Smooth muscle cell (in vitro differentiated cells): ENCODE results near the gene THSD4. TPM values are rescaled to one million over a fixed set of nuclear protein-coding genes. Genes with fewer than 3 reads are reported as not detected.

Source experiments
- DNase-seq: peaks from one replicate; lab custom pipeline; 2025; ENCODE audit not compliant: unreplicated experiment; lab: John Stamatoyannopoulos, UW
- H2AFZ ChIP-seq: fragments of 200-600 bp; sonication (generic); 2 replicates; pipeline ENCODE4 v1.6.0; 2016; ENCODE audit warnings: antibody characterized with exemption, low read depth, mild to moderate bottlenecking
- H3F3A ChIP-seq: fragments of 200-600 bp; sonication (generic); 2 replicates; pipeline ENCODE4 v1.6.0; 2017; ENCODE audit warnings: antibody characterized with exemption, low read depth
- H3K27ac ChIP-seq: fragments of 200-600 bp; sonication (generic); 2 replicates; pipeline ENCODE4 v1.5.1; 2016; ENCODE audit warnings: low read depth, mild to moderate bottlenecking
- H3K27me3 ChIP-seq: fragments of 200-600 bp; sonication (generic); 2 replicates; pipeline ENCODE4 v1.6.1; 2016; ENCODE audit warnings: low read depth, mild to moderate bottlenecking
- H3K36me3 ChIP-seq: fragments of 200-600 bp; sonication (generic); 2 replicates; pipeline ENCODE4 v1.5.1; 2016; ENCODE audit warnings: low read depth
- H3K4me1 ChIP-seq: fragments of 200-600 bp; sonication (generic); 2 replicates; pipeline ENCODE4 v1.5.1; 2016; ENCODE audit warnings: low read depth
- H3K4me2 ChIP-seq: fragments of 200-600 bp; sonication (generic); 2 replicates; pipeline ENCODE4 v1.6.0; 2016; ENCODE audit warnings: mild to moderate bottlenecking
- H3K4me3 ChIP-seq: fragments of 200-600 bp; sonication (generic); 2 replicates; pipeline ENCODE4 v1.5.1; 2016; ENCODE audit warnings: mild to moderate bottlenecking
- H3K79me2 ChIP-seq: fragments of 200-600 bp; sonication (generic); 2 replicates; pipeline ENCODE4 v1.6.0; 2016; ENCODE audit warnings: low read depth, mild to moderate bottlenecking
- H3K9ac ChIP-seq: fragments of 200-600 bp; sonication (generic); 2 replicates; pipeline ENCODE4 v1.6.0; 2016; ENCODE audit warnings: low read depth
- H3K9me3 ChIP-seq: fragments of 200-600 bp; sonication (generic); replicated peaks from 2 replicates; pipeline ENCODE4 v1.5.1; 2016; ENCODE audit warnings: low read depth
- H4K20me1 ChIP-seq: fragments of 200-600 bp; sonication (generic); 2 replicates; pipeline ENCODE4 v1.6.0; 2016; ENCODE audit warnings: low read depth
- CTCF ChIP-seq: fragments of 200-600 bp; sonication (generic); IDR thresholded peaks from 2 replicates; pipeline ENCODE4 v1.5.1; 2017; ENCODE audit warnings: borderline replicate concordance, mild to moderate bottlenecking, antibody characterized with exemption; ENCODE audit not compliant: insufficient read depth, poor library complexity, severe bottlenecking
- WGBS: methylation state at CpG from one replicate; pipeline ENCODE4 v1.1.7; 2016; ENCODE audit warnings: low lambda C conversion rate; 5-methylcytosine and 5-hydroxymethylcytosine counted together
- polyA plus RNA-seq: library from polyadenylated mRNA; unstranded; fragments of >200 nt; fragmentation: Nextera tagmentation; extraction: Ambion mirVana; gene quantifications from 2 replicates; pipeline ENCODE4 v1.2.1, GENCODE V29; 2016
- total RNA-seq: library from RNA; depleted of rRNA; stranded (reverse); fragments of >200 nt; gene quantifications from 2 replicates; pipeline ENCODE4 v1.2.3, GENCODE V29; 2014

The THSD4 gene
- total and polyA plus RNA-seq, 2 experiments from 2014 or later, result 2.5 to 4.1 TPM

- 87% methylated on average over 4 of the region's 4 CpGs for WGBS
- no peaks in the 10 kb centered on the region for H3K79me2 ChIP-seq
- no peaks in the 10 kb centered on the region for H3K4me1 ChIP-seq
- no peak overlapping the region for H2AFZ ChIP-seq
- H4K20me1 ChIP-seq, result no peaks in the 10 kb centered on the region
- H3K9ac ChIP-seq, result no peak overlapping the region
- peaks cover 3% of the 10 kb centered on the region for H3K27me3 ChIP-seq
- H3K4me3 ChIP-seq, result no peak overlapping the region
- no peak overlapping the region for H3K27ac ChIP-seq
- no peaks in the 10 kb centered on the region for H3K36me3 ChIP-seq
- no peaks in the 10 kb centered on the region for H3K9me3 ChIP-seq
- TF ChIP-seq CTCF, result no peak
- no peaks in the 10 kb centered on the region for H3F3A ChIP-seq
- DNase-seq, result no peak
- H3K4me2 ChIP-seq, result no peak overlapping the region
Measured at GRCh38 chr15:71734709-71735384, 619.6 kb downstream of the THSD4 start.

- no peak overlapping the region for H2AFZ ChIP-seq
- no peak overlapping the region for H3K9ac ChIP-seq
- H4K20me1 ChIP-seq, result no peaks in the 10 kb centered on the region
- no peak overlapping the region for H3K27ac ChIP-seq
- H3K9me3 ChIP-seq, result no peaks in the 10 kb centered on the region
- H3K4me2 ChIP-seq, result no peak overlapping the region
- H3K36me3 ChIP-seq, result no peaks in the 10 kb centered on the region
- H3K79me2 ChIP-seq, result no peaks in the 10 kb centered on the region
- H3K27me3 ChIP-seq, result peaks cover 3% of the 10 kb centered on the region
- no peaks in the 10 kb centered on the region for H3K4me1 ChIP-seq
- no peak for TF ChIP-seq CTCF
- DNase-seq, result no peak
- H3K4me3 ChIP-seq, result no peak overlapping the region
- H3F3A ChIP-seq, result no peaks in the 10 kb centered on the region
- 95% methylated on average over 2 of the region's 2 CpGs for WGBS
Measured at GRCh38 chr15:71735385-71735757, 620.1 kb downstream of the THSD4 start.

GRCh38 chr15:71736286-71736947 is 621.1 kb downstream of the THSD4 start:
- no peak for DNase-seq
- no peaks in the 10 kb centered on the region for H3K36me3 ChIP-seq
- H2AFZ ChIP-seq, result no peak overlapping the region
- H3K4me1 ChIP-seq, result no peaks in the 10 kb centered on the region
- no peak overlapping the region for H3K4me3 ChIP-seq
- no peaks in the 10 kb centered on the region for H3F3A ChIP-seq
- peaks cover 3% of the 10 kb centered on the region for H3K27me3 ChIP-seq
- H3K79me2 ChIP-seq, result no peaks in the 10 kb centered on the region
- H3K4me2 ChIP-seq, result no peak overlapping the region
- H4K20me1 ChIP-seq, result no peaks in the 10 kb centered on the region
- no peak overlapping the region for H3K27ac ChIP-seq
- H3K9ac ChIP-seq, result no peak overlapping the region
- H3K9me3 ChIP-seq, result no peaks in the 10 kb centered on the region
- 95% methylated on average over 6 of the region's 6 CpGs for WGBS
- no peak for TF ChIP-seq CTCF
